Activated B cell treated with CpG ODN at 0.5 μM for 24 hours (primary cell): ENCODE results near the gene FAM193A. TPM values are rescaled to one million over a fixed set of nuclear protein-coding genes. Genes with fewer than 3 reads are reported as not detected.

ENCODE experiments used
- ATAC-seq: fragments of 200-7000 bp; cut with Tn5 transposase; one replicate; pipeline ENCODE4 v1.10.0; 2021; ENCODE audit warnings: low read depth, mild to moderate bottlenecking, moderate library complexity
- CTCF ChIA-PET: fragments of 350-600 bp; sonication (Branson Sonifier 250); formaldehyde crosslinking; loops from one replicate; lab custom pipeline; 2021; ENCODE audit warnings: antibody characterized with exemption; lab: Charles Lee
- POLR2A ChIA-PET: fragments of 350-600 bp; sonication (Branson Sonifier 250); formaldehyde crosslinking; loops from one replicate; lab custom pipeline; 2021; ENCODE audit warnings: antibody characterized with exemption; lab: Charles Lee
- DNase-seq: peaks from one replicate; pipeline ENCODE4 v3.0.0; 2022
- H3K27ac Mint-ChIP-seq: one replicate; pipeline ENCODE4 v1.8.0; 2020; ENCODE audit warnings: mixed read lengths
- H3K27me3 Mint-ChIP-seq: one replicate; pipeline ENCODE4 v1.8.0; 2021; ENCODE audit warnings: mixed read lengths
- H3K36me3 Mint-ChIP-seq: one replicate; pipeline ENCODE4 v1.8.0; 2021; ENCODE audit warnings: low read depth, mixed read lengths
- H3K4me1 Mint-ChIP-seq: one replicate; pipeline ENCODE4 v1.8.0; 2021; ENCODE audit warnings: mixed read lengths
- H3K4me3 Mint-ChIP-seq: one replicate; pipeline ENCODE4 v1.8.0; 2020; ENCODE audit warnings: mild to moderate bottlenecking, mixed read lengths
- H3K9me3 Mint-ChIP-seq: one replicate; pipeline ENCODE4 v1.8.0; 2020; ENCODE audit warnings: mixed read lengths
- CTCF ChIP-seq: fragments of 200-600 bp; IDR thresholded peaks from one replicate; pipeline ENCODE4 v1.8.0; 2022; ENCODE audit warnings: antibody characterized with exemption, mild to moderate bottlenecking
- intact Hi-C: fragments of 100-400 bp; cut with micrococcal nuclease; formaldehyde crosslinking; loops from one replicate; pipeline ENCODE4 v1.15.1; 2024
- total RNA-seq: library from RNA; stranded (reverse); gene quantifications from 2 replicates; pipeline ENCODE4 v1.2.3, GENCODE V29; 2022

FAM193A gene
- total RNA-seq, 1 donor from 2014 or later, result 42.8 TPM

DNA sequence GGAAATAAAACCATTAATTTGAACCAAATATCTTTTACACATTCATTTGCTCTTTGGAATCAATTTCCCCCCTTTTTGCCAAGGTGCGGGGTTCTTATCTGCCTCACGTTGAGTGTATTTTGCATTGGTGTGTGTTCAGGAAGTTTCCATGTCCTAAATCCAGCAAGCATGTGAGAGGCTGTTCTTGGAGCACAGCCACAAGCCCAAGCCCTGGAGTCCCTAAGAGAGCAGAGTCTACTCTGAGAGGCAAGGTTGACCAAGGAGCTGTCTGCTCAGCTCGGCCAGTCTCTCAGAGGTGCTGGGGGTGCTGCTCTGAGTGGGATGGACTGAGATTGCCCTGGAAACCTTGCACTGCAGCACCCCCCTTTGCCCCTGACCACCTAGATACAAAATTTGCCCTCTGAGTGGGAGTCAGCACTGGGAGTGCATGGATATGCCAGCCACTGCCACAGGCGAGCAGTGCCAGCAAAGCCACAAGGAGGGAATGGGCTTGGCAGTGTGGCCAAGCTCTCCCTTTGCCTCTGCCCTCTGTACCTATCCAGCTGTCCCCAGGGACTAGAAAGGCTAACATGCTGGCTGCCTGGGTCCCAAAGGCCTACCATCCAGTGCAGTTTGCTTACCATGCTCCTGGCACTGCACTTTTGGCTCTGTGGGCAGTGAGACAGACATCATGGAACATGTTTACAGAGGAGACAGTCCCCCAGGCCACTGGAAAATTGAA lies 20.5 kb upstream of the FAM193A start:
- CTCF ChIA-PET, result no interaction called here
- Mint-ChIP-seq H3K4me3 (no peak overlapping the region), H3K36me3 (peaks cover 49% of the 10 kb centered on the region), H3K27me3 (no peaks in the 10 kb centered on the region), H3K9me3 (no peaks in the 10 kb centered on the region), H3K27ac (peak overlapping the region; percentile 26), H3K4me1 (peaks cover 11% of the 10 kb centered on the region)
- POLR2A ChIA-PET, result no interaction called here
- DNase-seq (no peak), ATAC-seq (no peak)
- intact Hi-C loops, result no loop called here
- TF ChIP-seq CTCF, result no peak

GRCh38 chr4:2516635-2517034 lies 19.8 kb upstream of the FAM193A start:
- Mint-ChIP-seq H3K4me1 (peaks cover 8% of the 10 kb centered on the region), H3K9me3 (no peaks in the 10 kb centered on the region), H3K4me3 (no peak overlapping the region), H3K27ac (peak overlapping the region; percentile 26), H3K27me3 (no peaks in the 10 kb centered on the region), H3K36me3 (peaks cover 49% of the 10 kb centered on the region)
- TF ChIP-seq CTCF, result no peak
- ATAC-seq (no peak), DNase-seq (no peak)
- intact Hi-C loops, result no loop called here
- ChIA-PET CTCF (no interaction called here), POLR2A (no interaction called here)

GRCh38 chr4:2526559-2526958 lies 9.9 kb upstream of the FAM193A start:
- no peak for DNase-seq
- ATAC-seq, result no peak
- Mint-ChIP-seq H3K27ac (no peak overlapping the region), H3K4me3 (no peak overlapping the region), H3K27me3 (no peaks in the 10 kb centered on the region), H3K4me1 (no peaks in the 10 kb centered on the region), H3K9me3 (no peaks in the 10 kb centered on the region), H3K36me3 (no peaks in the 10 kb centered on the region)
- ChIA-PET POLR2A (interaction anchor here (0.7 to 1.1 kb wide), 4 partner anchors 10 to 120 kb away, joined by 3 to 5 read pairs (median 4); partner anchors contain the start of gene FAM193A), CTCF (interaction anchor here (1.1 kb wide), 1 partner anchor 307 kb away, joined by 3 read pairs; no protein-coding TSS in a partner anchor)
- intact Hi-C loops, result no loop called here
- no peak for TF ChIP-seq CTCF

DNA sequence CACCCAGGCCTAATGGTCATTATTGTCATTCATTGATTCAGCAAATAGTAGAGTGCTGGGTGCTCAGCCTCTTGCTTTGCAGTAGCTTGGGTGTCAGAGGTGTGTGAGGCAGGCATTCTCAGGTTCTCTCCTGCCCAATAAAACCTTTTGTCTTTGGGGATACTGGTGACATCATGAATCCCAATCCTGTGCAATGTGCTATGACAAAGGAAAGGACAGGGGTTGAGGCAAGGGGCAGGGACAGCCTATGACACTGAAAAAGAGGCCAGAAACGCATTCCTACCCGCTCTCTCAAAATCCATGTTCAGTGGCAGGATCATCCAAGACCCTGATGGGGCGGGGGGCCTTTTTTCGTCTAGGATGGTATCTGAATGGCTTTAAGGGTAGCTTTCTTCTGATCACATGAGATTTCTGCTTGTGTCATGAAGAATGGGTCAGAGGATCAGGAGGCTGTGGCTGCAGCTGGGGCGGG lies 1.5 kb upstream of the FAM193A start:
- intact Hi-C loops, result loop anchor here (1.0 to 10.0 kb wide), 7 partner anchors 48 to 540 kb away; partner anchors contain the start of genes HTT, HTT-AS and NELFA
- Mint-ChIP-seq H3K4me1 (peaks cover 21% of the 10 kb centered on the region), H3K27me3 (no peaks in the 10 kb centered on the region), H3K27ac (peak overlapping the region; percentile 90), H3K9me3 (no peaks in the 10 kb centered on the region), H3K36me3 (peaks cover 3% of the 10 kb centered on the region), H3K4me3 (peak overlapping the region; percentile 92)
- ATAC-seq, result no peak
- ChIA-PET POLR2A (interaction anchor here (1.0 to 3.7 kb wide), 4 partner anchors 50 to 161 kb away, joined by 3 to 54 read pairs (median 10); partner anchors contain the start of gene RNF4), CTCF (interaction anchor here (0.7 to 1.5 kb wide), 5 partner anchors 27 to 93 kb away, joined by 3 to 8 read pairs (median 4); no protein-coding TSS in a partner anchor)
- no peak for TF ChIP-seq CTCF
- DNase-seq, result no peak
